ENCODE measurements around the gene PLTP.

PLTP gene

DNA sequence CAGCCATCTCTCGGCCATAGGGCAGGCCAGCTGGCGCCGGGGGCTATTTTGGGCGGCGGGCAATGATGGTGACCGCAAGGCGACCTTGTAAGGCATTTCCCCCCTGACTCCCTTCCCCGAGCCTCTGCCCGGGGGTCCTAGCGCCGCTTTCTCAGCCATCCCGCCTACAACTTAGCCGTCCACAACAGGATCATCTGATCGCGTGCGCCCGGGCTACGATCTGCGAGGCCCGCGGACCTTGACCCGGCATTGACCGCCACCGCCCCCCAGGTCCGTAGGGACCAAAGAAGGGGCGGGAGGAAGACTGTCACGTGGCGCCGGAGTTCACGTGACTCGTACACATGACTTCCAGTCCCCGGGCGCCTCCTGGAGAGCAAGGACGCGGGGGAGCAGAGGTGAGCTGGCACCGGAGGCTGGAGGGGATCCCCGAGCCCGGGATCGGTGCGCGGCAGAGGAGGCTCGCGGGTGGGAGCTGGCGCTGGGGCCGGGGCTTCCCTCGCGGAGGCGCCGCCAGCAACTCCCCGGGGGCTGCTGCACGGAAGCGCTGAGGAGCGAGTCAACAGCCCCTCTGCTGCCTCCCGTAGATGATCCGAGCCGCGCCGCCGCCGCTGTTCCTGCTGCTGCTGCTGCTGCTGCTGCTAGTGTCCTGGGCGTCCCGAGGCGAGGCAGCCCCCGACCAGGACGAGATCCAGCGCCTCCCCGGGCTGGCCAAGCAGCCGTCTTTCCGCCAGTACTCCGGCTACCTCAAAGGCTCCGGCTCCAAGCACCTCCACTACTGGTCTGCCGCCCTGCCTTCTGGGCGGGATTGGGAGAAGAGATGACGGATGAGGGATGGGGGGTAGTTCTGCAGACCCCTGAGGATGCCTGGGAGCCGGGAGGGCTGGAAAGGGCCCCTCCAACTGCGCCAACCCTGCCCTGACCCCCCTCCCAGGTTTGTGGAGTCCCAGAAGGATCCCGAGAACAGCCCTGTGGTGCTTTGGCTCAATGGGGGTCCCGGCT, 20.7 kb downstream of the PLTP start, which contains the start of the genes CTSA and NEURL2:
Gene CTSA, plus strand, starts transcription at position 351 of the 999 bp plus-strand sequence. Its CDS starts 234 bp downstream, at position 585.
Gene NEURL2, minus strand, starts transcription at position 224 of the 999 bp plus-strand sequence. Its CDS starts 217 bp downstream, at position 7.
- TF ChIP-seq, protein P1, sequence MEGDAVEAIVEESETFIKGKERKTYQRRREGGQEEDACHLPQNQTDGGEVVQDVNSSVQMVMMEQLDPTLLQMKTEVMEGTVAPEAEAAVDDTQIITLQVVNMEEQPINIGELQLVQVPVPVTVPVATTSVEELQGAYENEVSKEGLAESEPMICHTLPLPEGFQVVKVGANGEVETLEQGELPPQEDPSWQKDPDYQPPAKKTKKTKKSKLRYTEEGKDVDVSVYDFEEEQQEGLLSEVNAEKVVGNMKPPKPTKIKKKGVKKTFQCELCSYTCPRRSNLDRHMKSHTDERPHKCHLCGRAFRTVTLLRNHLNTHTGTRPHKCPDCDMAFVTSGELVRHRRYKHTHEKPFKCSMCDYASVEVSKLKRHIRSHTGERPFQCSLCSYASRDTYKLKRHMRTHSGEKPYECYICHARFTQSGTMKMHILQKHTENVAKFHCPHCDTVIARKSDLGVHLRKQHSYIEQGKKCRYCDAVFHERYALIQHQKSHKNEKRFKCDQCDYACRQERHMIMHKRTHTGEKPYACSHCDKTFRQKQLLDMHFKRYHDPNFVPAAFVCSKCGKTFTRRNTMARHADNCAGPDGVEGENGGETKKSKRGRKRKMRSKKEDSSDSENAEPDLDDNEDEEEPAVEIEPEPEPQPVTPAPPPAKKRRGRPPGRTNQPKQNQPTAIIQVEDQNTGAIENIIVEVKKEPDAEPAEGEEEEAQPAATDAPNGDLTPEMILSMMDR (IDR thresholded peaks at IDR 0.05; ENCODE audit: low read depth, low read length, missing control alignments): no peak
- peak within 1 kb of the TSS; percentile 78 for H3K4me3 ChIP-seq (ENCODE audit: low read depth, low read length)
- in situ Hi-C loops (cut with HindIII; ENCODE audit: low sequenced_read_pairs): no loop called here
- peak; percentile 69 for DNase-seq (ENCODE audit: low read depth)

DNA sequence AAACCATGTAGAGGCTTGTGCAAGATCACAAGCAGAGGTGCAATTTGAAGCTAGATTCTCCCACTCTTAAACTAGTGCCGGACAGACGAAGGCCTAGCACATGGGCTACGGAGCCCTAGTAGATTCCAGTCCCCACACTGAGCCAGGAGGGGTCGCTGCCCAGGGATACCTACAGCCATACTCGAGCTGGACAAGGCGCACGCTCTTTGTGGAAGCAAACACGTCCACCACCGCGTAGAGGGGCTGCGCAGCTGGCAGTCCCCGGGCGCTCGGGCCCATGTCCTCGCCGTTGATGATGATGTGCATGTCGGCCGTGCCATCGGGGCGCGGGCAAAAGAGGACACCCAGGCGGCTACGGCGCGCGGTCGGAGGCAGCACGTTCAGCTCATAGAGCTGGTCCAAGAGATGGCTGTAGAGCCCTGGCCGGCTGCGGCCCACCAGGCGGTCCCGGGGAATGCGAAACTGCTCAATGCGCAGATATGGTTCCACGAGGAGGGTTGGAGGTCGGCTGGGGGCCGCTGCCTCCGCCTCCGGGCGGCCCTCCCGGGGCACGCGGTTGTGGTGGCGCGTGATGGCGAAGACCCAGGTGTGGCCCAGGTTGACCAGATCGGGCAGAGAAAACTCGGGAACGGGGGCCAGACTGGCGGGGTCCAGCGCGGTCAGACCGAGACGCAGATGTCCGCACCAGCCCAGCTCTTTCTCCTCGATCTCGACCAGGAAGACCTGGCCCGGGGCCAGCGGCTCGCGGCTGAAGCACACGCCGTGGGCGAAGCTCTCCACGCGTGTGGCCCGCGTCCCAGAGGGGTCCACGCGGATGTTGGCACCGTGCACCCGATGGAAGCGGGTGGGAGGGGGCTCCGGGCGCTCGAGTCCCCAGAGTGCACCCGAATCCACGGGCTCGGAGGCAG, 21.6 kb downstream of the PLTP start:
- TF ChIP-seq, protein P1 (IDR thresholded peaks at IDR 0.05; ENCODE audit: low read depth, low read length, missing control alignments): peak; percentile 79
- peak overlapping the region; percentile 78 for H3K4me3 ChIP-seq (ENCODE audit: low read depth, low read length)
- DNase-seq (ENCODE audit: low read depth): peak; percentile 61
- in situ Hi-C loops (cut with HindIII; ENCODE audit: low sequenced_read_pairs): no loop called here

DNA sequence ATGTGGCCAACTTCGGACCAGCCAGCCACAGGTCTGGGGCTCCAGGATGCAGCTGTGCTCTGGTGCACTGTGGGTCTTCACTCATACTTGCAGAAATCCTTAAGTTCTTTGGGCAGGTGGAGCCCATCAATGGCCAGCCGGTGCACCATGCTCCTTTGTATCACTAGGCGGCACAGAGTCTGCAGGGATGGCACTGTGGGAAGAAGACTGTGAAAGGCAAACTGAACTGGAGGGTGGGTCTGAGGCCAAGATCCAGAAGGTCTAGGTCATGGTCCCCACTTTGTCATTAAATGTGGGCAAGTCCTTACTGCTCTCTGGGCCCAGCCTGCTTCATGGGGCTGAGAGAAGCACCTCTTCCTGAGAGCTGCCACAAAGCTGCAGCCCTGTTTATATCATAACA, 23.3 kb downstream of the PLTP start:
- DNase-seq (ENCODE audit: low read depth): no peak
- no peak overlapping the region for H3K4me3 ChIP-seq (ENCODE audit: low read depth, low read length)
- TF ChIP-seq, protein P1 (IDR thresholded peaks at IDR 0.05; ENCODE audit: low read depth, low read length, missing control alignments): no peak
- in situ Hi-C loops (cut with HindIII; ENCODE audit: low sequenced_read_pairs): loop anchor here (5.0 kb wide), 1 partner anchor 54 kb away; no protein-coding TSS in a partner anchor

DNA sequence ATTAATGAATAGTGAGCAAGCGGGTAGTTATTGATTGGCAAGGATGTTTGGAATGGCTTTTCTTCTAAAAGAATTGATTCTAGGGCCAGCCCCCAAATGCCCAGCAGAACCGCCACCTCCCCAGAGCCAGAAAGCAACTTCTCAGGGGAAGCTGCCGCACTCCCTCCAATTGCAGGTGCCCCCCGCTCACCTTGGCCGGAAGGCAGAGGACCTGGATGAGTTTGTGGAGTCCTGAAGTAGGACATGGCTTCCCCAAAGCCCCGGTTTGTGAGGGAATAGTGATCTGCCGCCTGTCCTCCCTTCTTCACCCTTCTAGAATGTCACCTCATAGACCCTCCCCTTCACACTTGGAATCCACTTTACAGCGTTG, 24.6 kb downstream of the PLTP start, which contains the start of gene SPATA25:
Gene SPATA25, minus strand, starts transcription at position 277 of the 370 bp plus-strand sequence. Its CDS starts 32 bp downstream, at position 245.
- DNase-seq (ENCODE audit: low read depth): no peak
- TF ChIP-seq, protein P1 (IDR thresholded peaks at IDR 0.05; ENCODE audit: low read depth, low read length, missing control alignments): no peak
- in situ Hi-C loops (cut with HindIII; ENCODE audit: low sequenced_read_pairs): loop anchor here (5.0 kb wide), 1 partner anchor 55 kb away; no protein-coding TSS in a partner anchor
- no peak within 1 kb of the TSS for H3K4me3 ChIP-seq (ENCODE audit: low read depth, low read length)

DNA sequence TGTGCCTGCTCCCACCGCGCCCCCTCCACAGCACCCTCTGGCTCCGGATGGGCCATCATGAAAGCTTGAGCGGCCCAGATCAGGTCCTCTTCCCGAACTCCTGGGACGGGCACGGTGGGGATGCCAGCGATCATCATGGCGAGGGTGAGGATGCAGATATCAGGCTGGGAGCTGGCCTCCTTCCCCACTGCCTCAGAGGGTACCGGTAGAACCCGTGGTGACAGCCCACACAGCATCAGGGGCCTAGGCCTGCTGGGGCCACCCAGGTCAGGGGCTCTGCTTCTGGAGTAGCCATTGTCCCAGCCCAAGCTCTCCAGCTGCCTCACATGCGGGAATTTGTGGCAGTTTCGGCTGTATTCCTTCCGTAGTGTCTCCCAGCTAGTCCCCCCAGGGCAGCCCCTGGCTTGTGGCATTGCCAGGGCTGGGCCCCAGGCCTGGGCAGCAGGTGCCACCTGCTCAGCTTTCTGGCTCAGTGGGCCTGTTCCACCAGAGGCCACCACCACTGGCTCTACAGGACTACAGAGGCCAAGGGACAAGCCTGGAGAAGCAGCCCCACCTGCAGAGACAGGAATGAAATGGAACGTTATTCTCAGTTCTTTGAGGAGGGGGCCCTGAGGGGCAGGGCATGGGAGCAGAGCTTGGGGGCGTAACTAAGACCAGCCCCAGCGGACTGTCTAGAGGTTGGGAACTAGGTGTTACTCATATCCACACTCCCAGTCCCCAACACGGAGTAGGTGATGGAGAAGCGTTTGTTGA, 25.2 kb downstream of the PLTP start:
- in situ Hi-C loops (cut with HindIII; ENCODE audit: low sequenced_read_pairs): loop anchor here (5.0 kb wide), 1 partner anchor 56 kb away; no protein-coding TSS in a partner anchor
- no peak for DNase-seq (ENCODE audit: low read depth)
- no peak overlapping the region for H3K4me3 ChIP-seq (ENCODE audit: low read depth, low read length)
- TF ChIP-seq, protein P1 (IDR thresholded peaks at IDR 0.05; ENCODE audit: low read depth, low read length, missing control alignments): no peak
